Mesenchymal stem cell (in vitro differentiated cells and primary cell): ENCODE results near the gene LAMA5.

Experiments used
- DNase-seq: peaks from one replicate; pipeline ENCODE4 v3.0.0-alpha.2; 2013
- H2AFZ ChIP-seq: one replicate; pipeline ENCODE4 v1.6.1; 2013; ENCODE audit warnings: low read depth, mild to moderate bottlenecking, control low read depth, inconsistent platforms, low read length, moderate library complexity
- H2AK5ac ChIP-seq: 2 replicates; pipeline ENCODE4 v1.6.1; 2013; ENCODE audit warnings: low read length, moderate library complexity, mild to moderate bottlenecking, inconsistent platforms; ENCODE audit not compliant: severe bottlenecking
- H2BK120ac ChIP-seq: one replicate; pipeline ENCODE4 v1.6.1; 2013; ENCODE audit warnings: low read depth, mild to moderate bottlenecking, inconsistent platforms, low read length, moderate library complexity
- H2BK12ac ChIP-seq, 2 experiments: one replicate each; pipeline ENCODE4 v1.6.1; 2013; ENCODE audit warnings: inconsistent platforms in 2 of 2, low read length in 2 of 2, mild to moderate bottlenecking in 2 of 2, moderate library complexity in 2 of 2, control low read depth in 1 of 2
- H2BK15ac ChIP-seq: one replicate; pipeline ENCODE4 v1.6.1; 2013; ENCODE audit warnings: mild to moderate bottlenecking, low read depth, inconsistent platforms; ENCODE audit not compliant: poor library complexity, severe bottlenecking
- H2BK5ac ChIP-seq: 2 replicates; pipeline ENCODE4 v1.6.1; 2013; ENCODE audit warnings: low read depth, mild to moderate bottlenecking, low read length, control low read depth, inconsistent platforms; ENCODE audit not compliant: poor library complexity, severe bottlenecking
- H3K14ac ChIP-seq, 2 experiments: one replicate each; pipeline ENCODE4 v1.6.1; 2013; ENCODE audit warnings: inconsistent platforms in 2 of 2, low read length in 2 of 2, control low read depth in 1 of 2, mild to moderate bottlenecking in 1 of 2, moderate library complexity in 1 of 2
- H3K18ac ChIP-seq, 2 experiments: one replicate each; pipeline ENCODE4 v1.6.1; 2013; ENCODE audit warnings: inconsistent platforms in 2 of 2, low read length in 2 of 2, control low read depth in 1 of 2, low read depth in 1 of 2, mild to moderate bottlenecking in 1 of 2
- H3K23ac ChIP-seq, 2 experiments: one replicate each; pipeline ENCODE4 v1.6.1; 2013; ENCODE audit warnings: inconsistent platforms in 2 of 2, low read length in 2 of 2, mild to moderate bottlenecking in 2 of 2, moderate library complexity in 2 of 2, control low read depth in 1 of 2
- H3K27ac ChIP-seq: 2 replicates; pipeline ENCODE4 v1.5.1; 2013; ENCODE audit warnings: mild to moderate bottlenecking, moderate library complexity, low read length, control low read depth, inconsistent platforms; ENCODE audit not compliant: poor library complexity, severe bottlenecking
- H3K27me3 ChIP-seq, 2 experiments: 2 replicates each; pipeline versions ENCODE4 v1.6.1 to v1.7.0; 2013; ENCODE audit warnings: low read length in 2 of 2, mild to moderate bottlenecking in 2 of 2, moderate library complexity in 2 of 2, control low read depth in 1 of 2, inconsistent platforms in 1 of 2; ENCODE audit not compliant: control insufficient read depth in 1 of 2, insufficient read depth in 1 of 2
- H3K36me3 ChIP-seq, 2 experiments: 2 replicates each; pipeline versions ENCODE4 v1.6.1 to v1.7.0; 2013; ENCODE audit warnings: low read length in 2 of 2, control low read depth in 1 of 2, inconsistent platforms in 1 of 2, low read depth in 1 of 2, mild to moderate bottlenecking in 1 of 2; ENCODE audit not compliant: insufficient read depth in 2 of 2, control insufficient read depth in 1 of 2
- H3K4ac ChIP-seq, 2 experiments: one replicate each; pipeline ENCODE4 v1.6.1; 2013; ENCODE audit warnings: inconsistent platforms in 2 of 2, low read length in 2 of 2, mild to moderate bottlenecking in 2 of 2, moderate library complexity in 2 of 2, control low read depth in 1 of 2, low read depth in 1 of 2
- H3K4me1 ChIP-seq: 2 replicates; pipeline ENCODE4 v1.6.1; 2013; ENCODE audit warnings: low read depth, low read length, control low read depth; ENCODE audit not compliant: control insufficient read depth, insufficient read depth
- H3K4me2 ChIP-seq: 2 replicates; pipeline ENCODE4 v1.6.1; 2013; ENCODE audit warnings: low read length, mild to moderate bottlenecking, inconsistent platforms; ENCODE audit not compliant: poor library complexity, severe bottlenecking
- H3K4me3 ChIP-seq, 2 experiments: 2 replicates each; pipeline versions ENCODE4 v1.5.1 to v1.7.0; 2013; ENCODE audit warnings: low read length in 2 of 2, mild to moderate bottlenecking in 2 of 2, control low read depth in 1 of 2, low read depth in 1 of 2; ENCODE audit not compliant: insufficient read depth in 1 of 2
- H3K79me1 ChIP-seq: replicated peaks from 2 replicates; pipeline ENCODE4 v1.6.1; 2013; ENCODE audit warnings: mild to moderate bottlenecking, control low read depth, low read length, inconsistent platforms; ENCODE audit not compliant: poor library complexity, severe bottlenecking
- H3K9ac ChIP-seq: 2 replicates; pipeline ENCODE4 v1.7.0; 2013; ENCODE audit warnings: mild to moderate bottlenecking, low read length, moderate library complexity
- H3K9me3 ChIP-seq: 2 replicates; pipeline ENCODE4 v1.7.0; 2013; ENCODE audit warnings: mild to moderate bottlenecking, low read length; ENCODE audit not compliant: control insufficient read depth
- H4K8ac ChIP-seq: one replicate; pipeline ENCODE4 v1.6.1; 2013; ENCODE audit warnings: inconsistent platforms, mild to moderate bottlenecking, low read length, moderate library complexity
- H4K91ac ChIP-seq: one replicate; pipeline ENCODE4 v1.6.1; 2013; ENCODE audit warnings: mild to moderate bottlenecking, low read length, inconsistent platforms
- WGBS: methylation state at CpG from one replicate; pipeline ENCODE4 v1.1.7; 2013; ENCODE audit warnings: mixed read lengths; 5-methylcytosine and 5-hydroxymethylcytosine counted together

Gene LAMA5

DNA sequence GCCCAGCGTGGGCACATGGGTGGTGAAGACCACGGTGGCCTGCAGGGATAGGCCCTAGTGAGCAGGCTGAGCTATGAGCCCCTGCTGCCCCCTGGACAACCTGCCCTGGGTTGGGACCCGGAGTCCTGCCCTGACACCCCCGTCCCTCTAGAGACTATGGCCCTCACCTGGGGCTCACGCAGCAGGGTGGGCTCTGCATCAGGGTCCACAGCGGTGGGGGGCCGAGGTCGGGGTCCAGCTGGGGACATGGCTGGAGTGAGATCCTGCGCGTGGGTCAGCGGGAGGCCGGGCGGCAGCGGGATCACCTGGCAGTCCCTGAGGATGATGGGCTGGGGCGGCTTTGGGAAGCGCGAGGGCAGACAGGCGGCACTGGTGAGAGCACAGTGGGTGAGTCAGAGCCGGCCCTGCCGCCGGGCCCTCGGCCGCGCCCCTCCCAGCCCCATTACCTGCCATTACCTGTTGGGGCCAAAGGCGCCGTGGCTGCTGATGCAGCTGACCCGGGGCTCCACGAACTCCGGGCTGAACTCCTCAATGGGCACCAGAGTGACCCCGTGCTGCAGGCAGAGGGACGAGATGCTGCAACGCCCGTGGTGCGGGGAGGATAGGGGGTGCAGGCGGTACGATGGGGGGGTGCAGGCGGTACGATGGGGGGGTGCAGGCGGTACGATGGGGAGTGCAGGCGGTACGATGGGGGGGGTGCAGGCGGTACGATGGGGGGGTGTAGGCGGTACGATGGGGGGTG lies 36.4 kb downstream of the LAMA5 start:
- Histone ChIP-seq H3K36me3 (peaks cover 57 to 100% of the 10 kb centered on the region in 2 experiments), H3K23ac (no peak overlapping the region), H3K4me2 (no peak overlapping the region), H2BK120ac (no peak overlapping the region), H4K91ac (no peak overlapping the region), H3K27ac (no peak overlapping the region), H2AK5ac (no peak overlapping the region), H2BK12ac (no peak overlapping the region), H2AFZ (no peak overlapping the region), H3K14ac (no peak overlapping the region), H3K18ac (no peak overlapping the region), H3K9me3 (no peaks in the 10 kb centered on the region), H3K79me1 (peaks cover 53% of the 10 kb centered on the region), H2BK5ac (no peak overlapping the region), H3K4ac (no peak overlapping the region), H4K8ac (no peak overlapping the region), H3K4me1 (peaks cover 3% of the 10 kb centered on the region), H3K4me3 (no peak overlapping the region), H3K9ac (no peak overlapping the region), H3K27me3 (no peaks in the 10 kb centered on the region), H2BK15ac (no peak overlapping the region)
- 90% methylated on average over 38 of the region's 46 CpGs for WGBS
- no peak for DNase-seq

DNA sequence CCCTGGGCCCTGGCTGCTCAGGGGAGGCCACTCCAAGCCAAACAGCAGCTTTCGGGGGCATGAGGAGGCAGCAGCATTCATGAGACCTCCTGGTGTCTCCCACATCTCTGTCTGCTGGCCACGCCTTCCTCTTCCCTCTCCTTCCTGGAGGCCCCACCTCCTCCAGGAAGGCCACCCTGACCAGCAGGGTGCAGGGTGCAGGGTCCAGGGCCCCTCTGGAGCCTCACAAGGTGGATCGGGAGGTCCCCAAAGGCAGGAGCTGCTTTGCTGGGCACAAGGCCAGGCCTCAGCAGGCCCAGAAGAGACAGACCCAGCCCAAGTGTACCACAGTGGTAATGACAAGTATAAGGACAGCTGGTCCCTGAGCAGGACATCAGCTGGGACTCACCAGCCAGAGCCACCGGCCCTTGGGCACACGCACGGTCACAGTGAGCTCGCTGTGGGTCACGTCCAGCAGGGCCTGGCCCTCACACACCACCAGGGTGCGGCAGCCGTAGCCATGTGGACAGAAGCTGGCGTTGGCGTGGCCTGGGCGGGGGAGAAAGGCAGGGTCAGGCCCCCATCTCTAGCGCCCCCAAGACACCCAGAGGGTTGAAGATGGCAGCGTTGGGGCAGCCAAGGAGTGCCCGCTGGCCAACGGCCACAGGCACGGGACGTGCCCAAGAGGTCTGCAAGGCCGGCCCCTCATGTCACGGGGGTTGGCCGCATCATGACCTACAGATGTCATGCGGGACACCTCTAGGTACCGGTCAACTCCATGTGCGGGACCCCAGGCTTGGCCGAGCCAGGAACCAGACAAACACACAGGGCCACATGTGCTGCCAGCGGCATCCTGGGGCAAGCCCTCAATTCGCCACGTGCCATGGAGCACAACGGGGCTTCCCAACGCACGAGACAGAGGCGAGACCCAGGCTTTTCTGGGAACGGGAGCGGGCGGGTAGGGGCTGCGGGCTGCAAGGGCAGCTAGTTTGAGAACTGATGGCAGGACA lies 37.4 kb downstream of the LAMA5 start:
- Histone ChIP-seq H3K27ac (no peak overlapping the region), H3K18ac (no peak overlapping the region), H2BK5ac (no peak overlapping the region), H2AFZ (no peak overlapping the region), H3K79me1 (peaks cover 53% of the 10 kb centered on the region), H2BK12ac (no peak overlapping the region), H3K9ac (no peak overlapping the region), H4K8ac (no peak overlapping the region), H2BK120ac (no peak overlapping the region), H3K36me3 (peaks cover 59 to 100% of the 10 kb centered on the region in 2 experiments), H3K14ac (no peak overlapping the region), H3K9me3 (no peaks in the 10 kb centered on the region), H3K4ac (no peak overlapping the region), H3K4me1 (peaks cover 3% of the 10 kb centered on the region), H2AK5ac (no peak overlapping the region), H3K27me3 (no peaks in the 10 kb centered on the region), H4K91ac (no peak overlapping the region), H2BK15ac (no peak overlapping the region), H3K4me3 (no peak overlapping the region), H3K4me2 (no peak overlapping the region), H3K23ac (no peak overlapping the region)
- 97% methylated on average over 37 of the region's 37 CpGs for WGBS
- DNase-seq: no peak

DNA sequence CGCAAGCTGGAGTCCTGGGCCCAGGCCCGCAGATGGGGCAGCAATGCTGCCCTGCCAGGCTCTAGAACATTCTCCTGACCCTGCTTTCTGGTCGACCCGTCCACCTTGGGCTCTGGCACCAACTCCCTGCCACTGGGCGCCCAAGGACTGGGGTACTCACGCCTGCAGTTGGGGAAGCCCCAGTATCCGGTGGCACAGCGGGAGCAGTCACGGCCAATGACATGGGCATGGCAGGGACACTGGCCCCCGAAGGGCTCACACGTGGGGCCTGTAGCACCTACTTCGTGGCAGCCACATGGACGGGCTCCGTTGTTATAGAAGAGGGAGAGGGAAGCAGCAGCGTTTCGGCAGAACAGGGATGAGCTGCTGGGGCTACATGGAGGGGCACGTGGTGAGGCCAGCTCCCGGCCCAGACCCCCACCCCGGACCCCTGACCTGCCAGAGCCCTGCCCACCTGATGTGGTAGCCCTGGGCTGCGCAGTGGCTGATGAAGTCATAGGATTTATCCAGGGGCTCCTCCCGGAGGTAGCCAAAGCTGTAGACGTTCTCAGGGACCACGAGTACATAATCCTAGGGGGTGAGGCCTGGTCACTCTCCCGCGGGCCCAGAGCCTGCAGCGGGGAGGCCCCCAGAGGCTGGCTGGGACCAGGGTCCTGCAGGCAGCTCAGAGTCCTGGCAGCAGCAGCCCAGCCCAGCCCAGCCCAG lies 38.3 kb downstream of the LAMA5 start:
- peaks cover 56% of the 10 kb centered on the region for H3K79me1 ChIP-seq
- no peak overlapping the region for H3K4me2 ChIP-seq
- H3K4me1 ChIP-seq: peaks cover 3% of the 10 kb centered on the region
- H3K27ac ChIP-seq: no peak overlapping the region
- DNase-seq: no peak
- peaks cover 55 to 100% of the 10 kb centered on the region in 2 experiments for H3K36me3 ChIP-seq
- no peak overlapping the region for H2AK5ac ChIP-seq
- no peak overlapping the region for H4K8ac ChIP-seq
- H3K9me3 ChIP-seq: no peaks in the 10 kb centered on the region
- H4K91ac ChIP-seq: no peak overlapping the region
- H3K18ac ChIP-seq: no peak overlapping the region
- no peak overlapping the region for H2BK12ac ChIP-seq
- 94% methylated on average over 26 of the region's 26 CpGs for WGBS
- no peak overlapping the region for H2BK15ac ChIP-seq
- peak overlapping the region in 1 of 2 experiments; percentile 31 for H3K4me3 ChIP-seq
- no peak overlapping the region for H2BK120ac ChIP-seq
- H2AFZ ChIP-seq: no peak overlapping the region
- no peak overlapping the region for H3K23ac ChIP-seq
- H2BK5ac ChIP-seq: no peak overlapping the region
- no peak overlapping the region for H3K9ac ChIP-seq
- H3K4ac ChIP-seq: peak overlapping the region in 1 of 2 experiments; percentile 9
- H3K14ac ChIP-seq: no peak overlapping the region
- H3K27me3 ChIP-seq: no peaks in the 10 kb centered on the region
